ENCODE data around the gene HPGD. TPM values are rescaled to one million over a fixed set of nuclear protein-coding genes. Genes with fewer than 3 reads are reported as not detected.

Gene HPGD
- total and polyA plus RNA-seq, 9 of the 15 experiments (the other 6 are each of a cell fraction or from before 2014, with no cell fraction given), result 2.3 to 8.6 (median 4.8) TPM

DNA sequence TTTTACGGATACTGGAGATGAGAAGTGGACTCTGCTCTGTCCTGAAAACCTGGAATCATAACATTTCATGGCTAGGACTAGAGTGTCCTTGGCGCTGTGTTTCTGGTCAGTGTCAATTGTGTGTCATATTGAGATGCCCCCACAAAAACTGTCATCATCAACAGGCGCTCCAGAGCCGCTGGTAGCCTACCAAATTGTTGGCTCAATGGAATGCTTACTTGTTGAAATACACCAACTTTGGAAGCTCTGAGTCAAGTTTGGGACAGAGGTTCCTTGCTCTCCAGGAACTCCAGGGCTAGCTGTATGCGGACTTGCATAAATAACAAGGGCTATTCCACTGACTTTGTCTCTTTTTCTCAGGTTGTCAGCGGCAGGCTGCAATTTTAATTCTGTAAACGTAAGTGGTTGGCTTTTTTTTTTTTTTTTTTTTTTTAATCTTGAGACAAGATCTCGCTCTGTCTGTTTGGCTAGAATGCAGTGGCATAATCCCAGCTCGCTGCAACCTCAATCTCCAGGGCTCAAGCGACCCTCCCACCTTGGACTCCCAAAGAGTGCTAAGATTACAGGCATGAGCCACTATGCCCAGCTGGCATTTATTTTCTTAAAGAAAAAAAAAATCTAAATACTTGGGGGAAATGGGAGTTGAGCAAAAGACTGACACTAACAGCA, 871 bp upstream of the HPGD start (continued):
- TF ChIP-seq, protein P1, sequence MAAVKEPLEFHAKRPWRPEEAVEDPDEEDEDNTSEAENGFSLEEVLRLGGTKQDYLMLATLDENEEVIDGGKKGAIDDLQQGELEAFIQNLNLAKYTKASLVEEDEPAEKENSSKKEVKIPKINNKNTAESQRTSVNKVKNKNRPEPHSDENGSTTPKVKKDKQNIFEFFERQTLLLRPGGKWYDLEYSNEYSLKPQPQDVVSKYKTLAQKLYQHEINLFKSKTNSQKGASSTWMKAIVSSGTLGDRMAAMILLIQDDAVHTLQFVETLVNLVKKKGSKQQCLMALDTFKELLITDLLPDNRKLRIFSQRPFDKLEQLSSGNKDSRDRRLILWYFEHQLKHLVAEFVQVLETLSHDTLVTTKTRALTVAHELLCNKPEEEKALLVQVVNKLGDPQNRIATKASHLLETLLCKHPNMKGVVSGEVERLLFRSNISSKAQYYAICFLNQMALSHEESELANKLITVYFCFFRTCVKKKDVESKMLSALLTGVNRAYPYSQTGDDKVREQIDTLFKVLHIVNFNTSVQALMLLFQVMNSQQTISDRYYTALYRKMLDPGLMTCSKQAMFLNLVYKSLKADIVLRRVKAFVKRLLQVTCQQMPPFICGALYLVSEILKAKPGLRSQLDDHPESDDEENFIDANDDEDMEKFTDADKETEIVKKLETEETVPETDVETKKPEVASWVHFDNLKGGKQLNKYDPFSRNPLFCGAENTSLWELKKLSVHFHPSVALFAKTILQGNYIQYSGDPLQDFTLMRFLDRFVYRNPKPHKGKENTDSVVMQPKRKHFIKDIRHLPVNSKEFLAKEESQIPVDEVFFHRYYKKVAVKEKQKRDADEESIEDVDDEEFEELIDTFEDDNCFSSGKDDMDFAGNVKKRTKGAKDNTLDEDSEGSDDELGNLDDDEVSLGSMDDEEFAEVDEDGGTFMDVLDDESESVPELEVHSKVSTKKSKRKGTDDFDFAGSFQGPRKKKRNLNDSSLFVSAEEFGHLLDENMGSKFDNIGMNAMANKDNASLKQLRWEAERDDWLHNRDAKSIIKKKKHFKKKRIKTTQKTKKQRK (IDR thresholded peaks at IDR 0.05; ENCODE audit: borderline replicate concordance, low read depth, low read length), result no peak
- TF ChIP-seq, protein P2, sequence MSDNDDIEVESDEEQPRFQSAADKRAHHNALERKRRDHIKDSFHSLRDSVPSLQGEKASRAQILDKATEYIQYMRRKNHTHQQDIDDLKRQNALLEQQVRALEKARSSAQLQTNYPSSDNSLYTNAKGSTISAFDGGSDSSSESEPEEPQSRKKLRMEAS (CRISPR knock-in tag; IDR thresholded peaks at IDR 0.05), result no peak
- no peak for TF ChIP-seq FOS (IDR thresholded peaks at IDR 0.05; ENCODE audit: extremely low read depth, insufficient read length)
- TF ChIP-seq NBN (IDR thresholded peaks at IDR 0.05; ENCODE audit: low read depth), result no peak
- no peak for TF ChIP-seq ZNF766 (CRISPR knock-in tag; conservative IDR thresholded peaks at IDR 0.05)
- TF ChIP-seq, protein P3, sequence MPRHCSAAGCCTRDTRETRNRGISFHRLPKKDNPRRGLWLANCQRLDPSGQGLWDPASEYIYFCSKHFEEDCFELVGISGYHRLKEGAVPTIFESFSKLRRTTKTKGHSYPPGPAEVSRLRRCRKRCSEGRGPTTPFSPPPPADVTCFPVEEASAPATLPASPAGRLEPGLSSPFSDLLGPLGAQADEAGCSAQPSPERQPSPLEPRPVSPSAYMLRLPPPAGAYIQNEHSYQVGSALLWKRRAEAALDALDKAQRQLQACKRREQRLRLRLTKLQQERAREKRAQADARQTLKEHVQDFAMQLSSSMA (CRISPR knock-in tag; IDR thresholded peaks at IDR 0.05), result no peak
- no peak for TF ChIP-seq MTA1 (IDR thresholded peaks at IDR 0.05; ENCODE audit: borderline replicate concordance)
- TF ChIP-seq ZBTB17 (CRISPR knock-in tag; IDR thresholded peaks at IDR 0.05), result no peak
- TF ChIP-seq FOXK2 (conservative IDR thresholded peaks at IDR 0.05 in 1 of 2, IDR thresholded peaks at IDR 0.05 in 1 of 2; ENCODE audit: low read depth in 2 of 2), result 0 out of 4 replicates have a peak, but pooled peaks of 1 of the 2 experiments have one; percentile 21
- peak; percentile 81 for TF ChIP-seq CREB1 (IDR thresholded peaks at IDR 0.05)
- 0 out of 2 replicates have a peak, but pooled peaks have one; percentile 20 for TF ChIP-seq CREB1 (CRISPR knock-in tag; IDR thresholded peaks at IDR 0.05)
- TF ChIP-seq ZNF146 (CRISPR knock-in tag; IDR thresholded peaks at IDR 0.05; ENCODE audit: unreplicated experiment), result no peak
- 0 out of 2 replicates have a peak, but pooled peaks have one; percentile 10 for TF ChIP-seq POLR2AphosphoS5 (IDR thresholded peaks at IDR 0.05; ENCODE audit: control insufficient read depth, insufficient read depth, low read depth, low read length)
- TF ChIP-seq TAF1 (IDR thresholded peaks at IDR 0.05; ENCODE audit: control insufficient read depth, extremely low read depth, insufficient read depth, low read length, severe bottlenecking), result peak; percentile 26
- TF ChIP-seq ZBED1 (IDR thresholded peaks at IDR 0.05), result no peak
- TF ChIP-seq ETV1 (tag; conservative IDR thresholded peaks at IDR 0.05; ENCODE audit: low read depth), result no peak
- no peak for TF ChIP-seq ZNF24 (IDR thresholded peaks at IDR 0.05)
- no peak for TF ChIP-seq STAG1 (CRISPR knock-in tag; IDR thresholded peaks at IDR 0.05; ENCODE audit: borderline replicate concordance)
- TF ChIP-seq ZNF79 (CRISPR knock-in tag; IDR thresholded peaks at IDR 0.05; ENCODE audit: low read depth), result no peak
- TF ChIP-seq KDM1A (IDR thresholded peaks at IDR 0.05), result no peak
- no peak for TF ChIP-seq ELF1 (tag; IDR thresholded peaks at IDR 0.05)
- TF ChIP-seq, protein P4, sequence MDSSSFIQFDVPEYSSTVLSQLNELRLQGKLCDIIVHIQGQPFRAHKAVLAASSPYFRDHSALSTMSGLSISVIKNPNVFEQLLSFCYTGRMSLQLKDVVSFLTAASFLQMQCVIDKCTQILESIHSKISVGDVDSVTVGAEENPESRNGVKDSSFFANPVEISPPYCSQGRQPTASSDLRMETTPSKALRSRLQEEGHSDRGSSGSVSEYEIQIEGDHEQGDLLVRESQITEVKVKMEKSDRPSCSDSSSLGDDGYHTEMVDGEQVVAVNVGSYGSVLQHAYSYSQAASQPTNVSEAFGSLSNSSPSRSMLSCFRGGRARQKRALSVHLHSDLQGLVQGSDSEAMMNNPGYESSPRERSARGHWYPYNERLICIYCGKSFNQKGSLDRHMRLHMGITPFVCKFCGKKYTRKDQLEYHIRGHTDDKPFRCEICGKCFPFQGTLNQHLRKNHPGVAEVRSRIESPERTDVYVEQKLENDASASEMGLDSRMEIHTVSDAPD (CRISPR knock-in tag; IDR thresholded peaks at IDR 0.05), result no peak
